ENCODE measurements around the gene AKAP8L.

GRCh38 chr19:15456871-15457700, 38.3 kb upstream of the AKAP8L start:
- TF ChIP-seq SIN3A (conservative IDR thresholded peaks at IDR 0.05 in 1 of 2, IDR thresholded peaks at IDR 0.05 in 1 of 2; ENCODE audit: low read depth in 1 of 2, low read length in 2 of 2) (no peak), TCF12 (IDR thresholded peaks at IDR 0.05; ENCODE audit: low read depth, low read length) (0 out of 2 replicates have a peak, but pooled peaks have one; percentile 3), CTCF (IDR thresholded peaks at IDR 0.05; ENCODE audit: control extremely low read depth in 1 of 3, insufficient read depth in 1 of 3, low read depth in 1 of 3, low read length in 3 of 3) (no peak), EZH2 (IDR thresholded peaks at IDR 0.05; ENCODE audit: low read depth, low read length, severe bottlenecking) (no peak), HDAC6 (IDR thresholded peaks at IDR 0.05; ENCODE audit: low read depth, low read length) (no peak), RFX5 (IDR thresholded peaks at IDR 0.05; ENCODE audit: borderline replicate concordance, low read depth, low read length) (no peak), SP2 (IDR thresholded peaks at IDR 0.05; ENCODE audit: low read length) (no peak), MAX (IDR thresholded peaks at IDR 0.05) (no peak; the same call in 1 of the 2 replicates), EP300 (IDR thresholded peaks at IDR 0.05; ENCODE audit: borderline replicate concordance in 1 of 2, low read depth in 2 of 2, low read length in 2 of 2) (no peak), RAD21 (IDR thresholded peaks at IDR 0.05 in 1 of 2, conservative IDR thresholded peaks at IDR 0.05 in 1 of 2; ENCODE audit: low read depth in 2 of 2, low read length in 2 of 2) (no peak), POLR2A (IDR thresholded peaks at IDR 0.05; ENCODE audit: control extremely low read depth in 1 of 2, low read depth in 2 of 2, low read length in 2 of 2) (no peak), POLR2AphosphoS5 (IDR thresholded peaks at IDR 0.05; ENCODE audit: low read depth, low read length) (no peak), ATF3 (IDR thresholded peaks at IDR 0.05; ENCODE audit: insufficient read depth, low read depth, low read length) (no peak)

All from H1 (cell line).